Measurements from ENCODE around the gene ADCY4.
A peak's percentile ranks its signal among the peaks of the same experiment; 100 is the strongest.

ADCY4 gene

GRCh38 chr14:24278424-24278823, 56.4 kb downstream of the ADCY4 start:
- DNase-seq (ENCODE audit: low read depth), result no peak
- H3K4me3 ChIP-seq (ENCODE audit: low read length), result no peak overlapping the region
- TF ChIP-seq, protein P1, sequence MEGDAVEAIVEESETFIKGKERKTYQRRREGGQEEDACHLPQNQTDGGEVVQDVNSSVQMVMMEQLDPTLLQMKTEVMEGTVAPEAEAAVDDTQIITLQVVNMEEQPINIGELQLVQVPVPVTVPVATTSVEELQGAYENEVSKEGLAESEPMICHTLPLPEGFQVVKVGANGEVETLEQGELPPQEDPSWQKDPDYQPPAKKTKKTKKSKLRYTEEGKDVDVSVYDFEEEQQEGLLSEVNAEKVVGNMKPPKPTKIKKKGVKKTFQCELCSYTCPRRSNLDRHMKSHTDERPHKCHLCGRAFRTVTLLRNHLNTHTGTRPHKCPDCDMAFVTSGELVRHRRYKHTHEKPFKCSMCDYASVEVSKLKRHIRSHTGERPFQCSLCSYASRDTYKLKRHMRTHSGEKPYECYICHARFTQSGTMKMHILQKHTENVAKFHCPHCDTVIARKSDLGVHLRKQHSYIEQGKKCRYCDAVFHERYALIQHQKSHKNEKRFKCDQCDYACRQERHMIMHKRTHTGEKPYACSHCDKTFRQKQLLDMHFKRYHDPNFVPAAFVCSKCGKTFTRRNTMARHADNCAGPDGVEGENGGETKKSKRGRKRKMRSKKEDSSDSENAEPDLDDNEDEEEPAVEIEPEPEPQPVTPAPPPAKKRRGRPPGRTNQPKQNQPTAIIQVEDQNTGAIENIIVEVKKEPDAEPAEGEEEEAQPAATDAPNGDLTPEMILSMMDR (conservative IDR thresholded peaks at IDR 0.05; ENCODE audit: low read depth, low read length), result no peak

DNA sequence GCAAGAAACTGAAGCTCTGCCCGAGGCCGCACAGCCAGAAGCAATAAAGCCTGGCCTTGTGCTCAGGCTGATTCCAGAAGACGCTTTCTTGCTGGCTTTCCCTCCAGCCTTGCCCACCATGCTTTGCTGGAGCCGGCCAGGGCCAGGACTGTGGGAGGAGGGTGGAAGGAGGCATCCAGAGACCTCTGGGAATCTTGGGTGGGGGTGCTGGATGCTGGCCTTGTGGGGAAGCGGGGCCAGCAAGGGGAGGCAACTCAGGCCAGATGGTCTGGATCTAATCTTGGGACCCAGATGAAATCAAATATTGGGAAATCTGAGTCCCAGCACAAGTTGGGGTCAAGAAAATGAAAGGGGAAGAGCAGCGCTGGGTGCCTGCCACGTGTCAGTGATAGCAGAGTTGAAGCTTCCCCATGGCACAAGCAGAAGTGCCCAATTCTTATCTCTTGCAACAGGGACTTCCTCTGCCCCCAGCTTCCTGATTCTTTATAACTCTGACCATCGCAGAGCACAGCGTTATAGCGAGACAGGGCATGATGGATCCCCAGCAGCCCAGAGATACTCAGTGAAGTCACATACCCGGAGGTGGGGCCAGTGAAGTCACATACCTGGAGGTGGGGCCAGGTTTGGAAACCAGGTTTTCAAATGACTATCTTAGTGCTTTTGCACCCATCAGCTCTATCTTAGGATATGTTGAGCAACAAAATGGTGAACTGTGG, 57.1 kb downstream of the ADCY4 start:
- no peak overlapping the region for H3K4me3 ChIP-seq (ENCODE audit: low read length)
- TF ChIP-seq, protein P1 (conservative IDR thresholded peaks at IDR 0.05; ENCODE audit: low read depth, low read length), result no peak
- no peak for DNase-seq (ENCODE audit: low read depth)

DNA sequence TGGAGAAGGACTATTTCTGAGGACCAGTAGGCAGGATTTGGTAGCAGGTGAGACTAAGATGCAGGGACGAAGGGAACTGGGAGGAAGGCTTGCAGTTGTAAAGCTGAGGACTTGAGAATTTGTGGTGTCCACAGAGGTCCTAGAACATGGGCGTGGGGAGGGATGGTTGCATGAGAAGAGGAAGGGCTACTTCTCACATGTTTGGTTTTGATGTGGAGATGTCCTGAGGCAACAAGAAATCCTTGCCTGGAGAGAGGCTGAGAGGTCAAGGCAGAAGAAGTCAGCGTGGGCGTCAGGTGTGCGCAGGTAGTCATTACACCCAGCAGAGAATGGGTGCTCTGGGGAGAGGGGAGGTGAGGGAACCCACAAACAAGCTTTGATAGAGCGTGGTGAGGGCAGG, 57.8 kb downstream of the ADCY4 start:
- H3K4me3 ChIP-seq (ENCODE audit: low read length), result no peak overlapping the region
- TF ChIP-seq, protein P1 (conservative IDR thresholded peaks at IDR 0.05; ENCODE audit: low read depth, low read length), result no peak
- DNase-seq (ENCODE audit: low read depth), result no peak

DNA sequence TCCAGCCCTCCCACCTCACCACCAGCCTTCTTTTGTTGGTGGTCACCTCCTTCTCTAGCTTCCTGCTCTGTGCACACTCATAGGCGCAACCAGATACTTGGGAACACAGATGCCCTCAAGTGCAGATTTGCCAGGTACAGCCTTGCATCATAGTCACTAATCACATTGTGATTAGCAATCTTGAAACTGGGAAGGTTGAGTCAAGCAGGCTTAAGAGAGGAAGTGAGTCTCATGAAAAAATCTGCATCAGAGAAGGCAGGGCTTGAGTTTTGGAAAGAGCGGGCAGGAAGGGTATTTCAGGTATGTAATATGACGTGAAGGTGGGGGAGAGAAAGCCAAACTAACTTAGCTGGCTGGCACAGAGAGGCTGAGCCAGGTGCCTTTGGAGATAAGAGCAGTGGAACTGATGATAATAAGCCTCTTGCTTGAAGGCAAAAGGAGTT, 60.7 kb downstream of the ADCY4 start:
- TF ChIP-seq, protein P1 (conservative IDR thresholded peaks at IDR 0.05; ENCODE audit: low read depth, low read length), result no peak
- peak; percentile 89 for DNase-seq (ENCODE audit: low read depth)
- no peak overlapping the region for H3K4me3 ChIP-seq (ENCODE audit: low read length)

DNA sequence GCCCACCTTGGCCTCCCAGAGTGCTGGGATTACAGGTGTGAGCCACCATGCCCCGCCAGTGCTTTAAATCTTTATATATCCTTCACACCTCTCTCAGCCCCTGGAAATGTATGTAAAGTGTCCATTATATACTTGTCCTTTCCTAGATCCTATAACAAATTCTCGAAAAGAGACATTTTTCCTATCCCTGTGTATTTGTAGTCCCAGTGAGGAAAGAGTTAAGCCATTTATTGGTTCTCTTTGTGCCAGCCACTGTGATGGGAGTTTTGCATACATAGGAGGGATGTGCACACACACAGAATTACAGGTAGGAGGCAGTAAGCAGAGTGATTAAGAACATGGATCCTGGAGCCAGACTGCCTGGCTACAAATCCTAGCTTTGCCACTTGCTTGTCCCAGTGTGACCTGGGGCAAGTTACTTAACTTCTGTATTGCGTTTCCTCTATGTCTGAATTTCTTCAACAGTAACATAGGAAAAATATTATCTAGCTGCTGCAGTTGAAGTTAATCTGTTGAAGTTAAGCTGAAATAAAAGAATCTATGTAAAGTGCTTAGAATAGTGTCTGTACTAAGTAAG, 61.4 kb downstream of the ADCY4 start:
- TF ChIP-seq, protein P1 (conservative IDR thresholded peaks at IDR 0.05; ENCODE audit: low read depth, low read length), result peak; percentile 49
- H3K4me3 ChIP-seq (ENCODE audit: low read length), result no peak overlapping the region
- no peak for DNase-seq (ENCODE audit: low read depth)

- no peak for DNase-seq (ENCODE audit: low read depth)
- no peak overlapping the region for H3K4me3 ChIP-seq (ENCODE audit: low read length)
- TF ChIP-seq, protein P1 (conservative IDR thresholded peaks at IDR 0.05; ENCODE audit: low read depth, low read length), result no peak
Observed at GRCh38 chr14:24272467-24272866, 62.4 kb downstream of the ADCY4 start.

DNA sequence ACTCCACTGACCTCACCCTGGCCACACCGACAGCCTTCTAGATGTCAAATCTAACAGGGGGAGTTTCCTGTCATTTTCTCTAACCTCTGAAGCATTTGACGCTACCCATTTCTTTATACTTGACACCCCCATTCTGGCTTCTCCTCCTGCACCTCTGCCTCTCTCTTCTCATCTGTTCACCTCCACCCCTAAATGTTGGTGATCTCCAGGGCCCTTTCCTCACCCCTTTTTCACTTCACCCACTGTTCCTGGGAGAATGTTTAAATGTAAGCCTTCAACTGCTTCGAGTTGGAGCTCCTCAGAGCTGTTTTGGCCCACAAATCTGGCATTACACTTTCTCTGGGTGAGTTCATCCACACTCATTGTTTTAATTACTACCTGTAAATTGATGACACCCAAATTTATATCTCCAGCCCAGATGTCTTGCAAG, 63.0 kb downstream of the ADCY4 start:
- peak overlapping the region; percentile 86 for H3K4me3 ChIP-seq (ENCODE audit: low read length)
- TF ChIP-seq, protein P1 (conservative IDR thresholded peaks at IDR 0.05; ENCODE audit: low read depth, low read length), result no peak

More for the DNA sequence above, 63.0 kb downstream of the ADCY4 start:
- DNase-seq (ENCODE audit: low read depth), result no peak
